ENCODE results near the gene CTSW. TPM values are rescaled to one million over a fixed set of nuclear protein-coding genes. Genes with fewer than 3 reads are reported as not detected.
A peak's percentile ranks its signal among the peaks of the same experiment; 100 is the strongest.

The CTSW gene
- total RNA-seq, 1 experiment from 2014 or later: not detected

DNA sequence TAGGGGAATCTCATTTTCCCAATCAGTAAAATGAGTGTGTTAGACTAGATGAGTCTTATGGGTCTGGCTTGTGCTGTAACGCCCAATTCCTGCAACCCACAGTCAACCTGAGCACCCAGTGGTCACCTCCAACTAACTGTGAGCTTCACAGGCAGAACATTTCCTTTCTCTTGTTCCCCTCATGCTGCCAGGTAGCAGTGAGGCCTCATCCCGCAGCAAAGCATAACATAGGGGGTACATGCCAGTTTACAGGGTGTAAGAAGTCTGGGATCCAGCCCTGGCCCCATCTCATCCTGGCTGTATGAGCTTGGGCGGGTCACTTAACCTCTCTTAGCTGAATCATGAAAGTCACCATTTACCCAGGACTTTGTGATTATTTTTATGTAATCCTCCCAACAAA is 10.7 kb upstream of the CTSW start:
- Histone ChIP-seq H3K36me3 (replicated peaks; ENCODE audit: control insufficient read depth, insufficient read depth, low read length) (peaks cover 14% of the 10 kb centered on the region), H3K27me3 (ENCODE audit: control insufficient read depth, insufficient read depth, low read length) (peaks cover 10% of the 10 kb centered on the region; the same call in 1 of the 2 replicates), H3K4me3 (ENCODE audit: insufficient read depth, low read depth, low read length) (no peak overlapping the region)
- no peak for DNase-seq

DNA sequence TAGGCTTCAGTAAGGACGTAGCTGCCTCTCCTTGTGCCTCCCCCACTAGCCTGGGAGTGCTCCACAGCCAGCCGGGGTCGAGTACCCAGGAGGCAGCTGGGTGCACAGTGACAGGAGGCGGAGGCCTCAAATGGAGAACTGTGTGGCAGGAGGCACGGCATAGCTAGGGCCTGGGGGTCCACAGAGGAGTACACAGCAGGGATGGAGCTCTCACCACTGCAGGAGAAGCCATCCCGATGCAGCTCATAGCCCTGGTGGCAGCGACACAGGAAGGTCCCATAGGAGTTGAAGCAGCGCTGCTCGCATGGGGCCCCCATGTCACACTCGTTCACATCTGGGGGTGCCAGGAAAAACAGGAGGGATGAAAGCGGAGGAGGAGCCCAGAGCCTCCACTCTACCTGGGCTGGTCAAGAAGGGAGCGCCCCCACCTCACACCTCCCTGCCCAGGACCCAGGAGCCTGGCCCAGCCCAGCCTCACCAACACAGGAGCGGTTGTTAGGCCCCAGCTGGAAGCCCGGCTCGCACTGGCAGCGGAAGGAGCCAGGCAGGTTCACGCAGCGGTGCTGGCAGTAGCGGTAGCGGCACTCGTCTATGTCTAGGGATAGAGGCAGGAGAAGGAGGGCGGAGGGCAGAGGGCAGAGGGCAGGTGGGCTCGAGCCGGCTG is 9.9 kb upstream of the CTSW start:
- Histone ChIP-seq H3K4me3 (ENCODE audit: insufficient read depth, low read depth, low read length) (no peak overlapping the region), H3K27me3 (ENCODE audit: control insufficient read depth, insufficient read depth, low read length) (peaks cover 10% of the 10 kb centered on the region; the same call in 1 of the 2 replicates), H3K36me3 (replicated peaks; ENCODE audit: control insufficient read depth, insufficient read depth, low read length) (peaks cover 7% of the 10 kb centered on the region)
- DNase-seq: no peak

DNA sequence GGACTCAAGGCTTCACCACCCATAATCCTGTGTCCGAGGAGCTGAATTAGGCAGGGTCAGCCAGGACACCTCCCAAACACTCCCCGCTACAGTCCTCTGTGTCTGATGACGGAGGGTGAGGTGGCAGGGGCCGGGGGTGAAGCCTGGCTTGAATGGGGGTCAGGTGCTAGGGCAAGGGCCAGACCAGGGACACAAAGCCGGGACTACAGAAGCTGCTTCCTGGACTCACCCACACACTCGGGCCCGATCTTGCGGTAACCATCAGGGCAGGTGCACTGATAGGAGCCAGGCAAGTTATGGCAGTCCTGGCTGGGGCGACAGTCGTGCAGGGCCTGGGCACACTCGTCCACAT is 9.4 kb upstream of the CTSW start:
- no peak for DNase-seq
- no peak overlapping the region for H3K4me3 ChIP-seq (ENCODE audit: insufficient read depth, low read depth, low read length)
- H3K27me3 ChIP-seq (ENCODE audit: control insufficient read depth, insufficient read depth, low read length): peaks cover 10% of the 10 kb centered on the region; the same call in 1 of the 2 replicates
- peaks cover 2% of the 10 kb centered on the region; the same call in 1 of the 2 replicates for H3K36me3 ChIP-seq (replicated peaks; ENCODE audit: control insufficient read depth, insufficient read depth, low read length)

DNA sequence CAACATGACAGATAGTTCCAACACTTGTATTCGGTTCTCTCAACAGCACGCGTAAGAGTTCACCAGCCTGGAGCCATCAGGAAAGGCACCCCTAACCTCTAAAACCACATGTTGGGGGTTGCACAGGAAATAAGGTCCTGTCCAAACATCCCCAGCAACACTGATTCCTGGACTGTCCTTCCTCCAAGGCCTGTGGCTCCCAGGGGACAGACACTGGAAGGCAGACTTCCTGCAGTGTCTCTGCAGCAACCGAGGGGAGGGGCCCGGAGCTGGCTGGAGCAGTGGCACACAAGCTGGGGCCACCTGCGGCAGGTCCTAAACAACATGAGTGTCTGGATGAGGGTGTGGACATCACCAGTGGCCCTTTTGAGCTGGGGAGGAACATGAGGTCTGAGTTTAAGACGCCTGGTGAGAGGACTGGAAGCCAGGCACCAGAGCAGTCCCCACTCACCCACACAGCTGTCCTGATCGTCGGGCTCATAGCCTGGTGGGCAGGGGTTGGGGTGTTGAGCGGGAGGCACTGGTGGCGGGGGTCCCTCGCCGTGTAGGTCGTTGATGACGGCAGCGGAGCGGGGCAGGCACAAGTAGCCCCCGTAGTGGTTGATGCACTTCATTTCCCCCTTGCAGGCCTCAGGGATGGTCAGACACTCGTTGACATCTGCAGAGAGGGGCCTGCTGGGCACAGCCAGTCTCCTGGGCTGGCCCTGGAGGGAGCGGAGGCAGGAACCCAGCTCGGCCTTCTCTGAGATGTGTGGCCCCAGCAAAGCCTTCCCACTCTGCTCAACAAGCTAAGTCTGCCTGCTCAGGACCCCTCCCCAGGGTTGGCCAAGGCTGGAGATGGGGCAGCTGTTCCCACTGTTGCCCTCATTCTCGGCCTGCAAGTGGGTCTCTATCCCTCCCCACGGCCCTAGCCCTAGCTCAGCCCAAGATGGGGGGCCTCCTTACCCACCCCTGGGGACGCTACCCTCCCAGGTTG is 8.6 kb upstream of the CTSW start:
- DNase-seq: peak; percentile 52
- Histone ChIP-seq H3K4me3 (ENCODE audit: insufficient read depth, low read depth, low read length) (no peak overlapping the region), H3K36me3 (replicated peaks; ENCODE audit: control insufficient read depth, insufficient read depth, low read length) (no peaks in the 10 kb centered on the region), H3K27me3 (ENCODE audit: control insufficient read depth, insufficient read depth, low read length) (peaks cover 10% of the 10 kb centered on the region; the same call in 1 of the 2 replicates)

DNA sequence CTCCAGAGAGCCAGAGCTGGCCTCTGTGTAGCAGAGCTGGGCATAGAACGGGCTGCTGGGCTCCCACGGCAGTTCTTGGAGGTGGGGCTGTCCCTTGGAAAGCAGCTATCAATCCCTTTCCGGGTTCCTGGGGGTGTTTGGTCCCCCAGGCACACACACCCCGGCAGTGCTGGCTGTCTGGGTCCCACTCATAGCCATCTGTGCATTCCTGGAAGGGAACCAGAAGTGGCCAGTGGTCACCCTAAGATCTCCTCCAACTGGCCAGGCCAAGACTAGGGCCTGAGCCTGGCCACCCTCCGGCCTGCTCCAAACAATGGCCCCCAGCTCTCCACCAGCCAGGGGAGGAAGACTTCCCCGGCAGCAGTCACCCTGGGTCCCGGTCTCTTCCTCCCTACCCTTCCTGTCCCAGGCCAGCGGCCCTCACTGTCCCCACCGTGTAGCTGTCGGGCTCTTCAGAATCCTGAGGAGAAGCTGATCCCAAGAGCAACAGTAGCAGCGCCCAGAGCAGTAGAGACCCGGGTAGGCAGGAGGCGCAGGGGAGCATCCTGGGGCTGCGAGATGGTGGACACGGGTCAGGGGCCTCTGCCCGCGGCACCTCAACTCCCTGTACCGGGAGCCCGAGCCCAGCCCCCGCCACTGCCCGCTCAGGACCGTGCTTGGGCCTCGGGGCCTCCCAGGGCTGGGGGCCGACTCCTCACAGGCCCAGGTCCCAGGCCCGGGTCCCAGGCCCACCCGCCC is 7.7 kb upstream of the CTSW start:
- H3K4me3 ChIP-seq (ENCODE audit: insufficient read depth, low read depth, low read length): peak overlapping the region; percentile 58
- peaks cover 10% of the 10 kb centered on the region; the same call in 1 of the 2 replicates for H3K27me3 ChIP-seq (ENCODE audit: control insufficient read depth, insufficient read depth, low read length)
- peak; percentile 89 for DNase-seq

DNA sequence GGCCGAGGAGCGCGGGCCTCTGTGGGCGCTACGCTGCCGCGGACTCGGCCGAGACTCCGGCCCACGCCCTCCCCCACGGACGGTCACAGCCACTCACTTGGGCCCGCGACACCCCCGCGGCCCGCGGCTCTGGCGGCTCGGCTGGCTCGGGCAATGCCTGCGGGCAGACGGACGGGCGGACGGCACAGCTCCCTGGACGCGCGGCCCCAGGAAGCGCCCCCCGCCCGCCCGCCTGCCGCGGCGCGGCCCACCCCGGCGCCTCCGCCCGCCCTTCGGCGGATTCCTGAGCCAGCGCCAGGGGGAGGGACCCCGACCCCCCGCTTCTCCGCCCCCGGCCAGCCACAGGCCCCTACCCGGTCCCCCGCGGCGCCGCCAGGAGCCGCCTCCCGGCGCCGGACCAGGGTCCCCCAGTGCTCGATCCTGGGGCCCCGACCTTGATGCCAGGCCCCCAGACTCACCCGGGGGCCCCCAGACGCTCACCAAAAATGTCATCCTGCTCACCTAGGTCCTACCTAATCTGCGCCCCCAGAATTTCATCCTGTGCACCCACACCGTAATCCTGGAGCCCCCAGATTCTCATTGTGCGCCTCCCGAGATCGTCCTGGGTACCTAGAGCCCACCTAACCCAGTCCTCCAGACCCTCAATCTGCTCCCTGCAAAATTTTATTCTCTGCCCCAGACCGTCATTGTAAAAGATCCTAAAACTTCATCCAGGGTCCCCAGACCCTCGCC is 6.9 kb upstream of the CTSW start, which contains the start of gene EFEMP2:
EFEMP2 (minus strand) TSS at position 215 of the 732 bp plus-strand sequence. CDS start 446 bp downstream, outside the sequence.
- DNase-seq: peak; percentile 89
- no peaks in the 10 kb centered on the region for H3K36me3 ChIP-seq (replicated peaks; ENCODE audit: control insufficient read depth, insufficient read depth, low read length)
- H3K4me3 ChIP-seq (ENCODE audit: insufficient read depth, low read depth, low read length): peak within 1 kb of the TSS; percentile 58
- H3K27me3 ChIP-seq (ENCODE audit: control insufficient read depth, insufficient read depth, low read length): peaks cover 10% of the 10 kb centered on the region; the same call in 1 of the 2 replicates

More for the DNA sequence above, 7.7 kb upstream of the CTSW start:
- no peaks in the 10 kb centered on the region for H3K36me3 ChIP-seq (replicated peaks; ENCODE audit: control insufficient read depth, insufficient read depth, low read length)

DNA sequence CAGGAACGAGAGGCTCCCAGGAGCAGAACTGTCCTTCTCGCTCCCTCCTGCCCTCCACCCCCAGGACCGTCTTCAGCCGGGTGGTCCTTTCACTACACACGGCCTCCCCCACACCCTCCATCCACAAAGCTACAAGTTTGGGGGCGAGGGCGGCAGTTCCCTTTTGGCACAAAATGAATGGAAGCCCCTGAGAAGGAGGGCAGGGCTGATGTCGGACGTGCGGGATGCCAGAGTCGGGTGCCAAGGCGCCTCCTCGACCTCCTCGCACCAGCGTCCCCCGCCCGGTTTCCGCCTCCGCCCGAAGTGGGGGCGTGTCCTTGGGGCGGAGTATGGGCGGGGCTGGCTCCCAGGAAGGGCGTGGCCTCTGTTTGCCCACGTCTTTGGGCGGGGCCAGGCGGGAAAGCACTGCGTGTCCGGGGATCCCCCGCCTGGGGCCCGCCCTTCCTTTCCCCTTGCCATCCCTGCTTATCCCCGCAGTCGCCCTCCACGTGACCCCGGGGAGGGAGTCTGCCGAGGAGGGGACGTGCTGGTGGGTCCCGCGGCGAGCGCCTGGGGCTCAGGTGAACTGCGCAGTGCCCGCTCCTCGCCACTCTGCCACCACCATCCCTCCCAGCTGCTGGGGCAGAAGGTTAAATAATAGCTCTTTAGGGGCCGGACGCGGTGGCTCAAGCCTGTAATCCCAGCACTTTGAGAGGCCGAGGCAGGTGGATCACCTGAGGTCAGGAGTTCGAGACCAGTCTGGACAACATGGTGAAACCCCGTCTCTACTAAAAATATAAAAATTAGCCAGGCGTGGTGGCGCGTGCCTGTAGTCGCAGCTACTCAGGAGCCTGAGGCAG is 6.1 kb upstream of the CTSW start:
- DNase-seq: peak; percentile 100
- H3K27me3 ChIP-seq (ENCODE audit: control insufficient read depth, insufficient read depth, low read length): peaks cover 10% of the 10 kb centered on the region; the same call in 1 of the 2 replicates
- H3K36me3 ChIP-seq (replicated peaks; ENCODE audit: control insufficient read depth, insufficient read depth, low read length): no peaks in the 10 kb centered on the region
- peak overlapping the region; percentile 58 for H3K4me3 ChIP-seq (ENCODE audit: insufficient read depth, low read depth, low read length)

DNA sequence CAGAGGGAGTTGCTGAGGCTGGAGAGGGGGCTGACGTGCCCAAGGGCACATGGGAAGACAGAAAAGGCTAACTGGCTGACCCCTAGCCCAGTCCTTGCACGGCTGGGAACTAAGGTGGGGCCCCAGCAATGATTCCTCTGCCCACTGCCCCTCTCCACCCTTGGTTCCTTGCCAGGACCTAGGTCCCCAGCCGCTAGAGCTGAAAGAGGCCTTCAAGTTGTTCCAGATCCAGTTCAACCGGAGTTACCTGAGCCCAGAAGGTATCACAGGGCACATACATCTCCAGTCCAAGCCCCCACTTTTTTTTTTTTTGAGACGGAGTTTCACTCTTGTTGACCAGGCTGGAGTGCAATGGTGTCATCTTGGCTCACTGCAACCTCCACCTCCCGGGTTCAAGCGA is 390 bp downstream of the CTSW start:
- DNase-seq: no peak
- Histone ChIP-seq H3K27me3 (ENCODE audit: control insufficient read depth, insufficient read depth, low read length) (no peaks in the 10 kb centered on the region), H3K36me3 (replicated peaks; ENCODE audit: control insufficient read depth, insufficient read depth, low read length) (peaks cover 19% of the 10 kb centered on the region), H3K4me3 (ENCODE audit: insufficient read depth, low read depth, low read length) (no peak overlapping the region)

DNA sequence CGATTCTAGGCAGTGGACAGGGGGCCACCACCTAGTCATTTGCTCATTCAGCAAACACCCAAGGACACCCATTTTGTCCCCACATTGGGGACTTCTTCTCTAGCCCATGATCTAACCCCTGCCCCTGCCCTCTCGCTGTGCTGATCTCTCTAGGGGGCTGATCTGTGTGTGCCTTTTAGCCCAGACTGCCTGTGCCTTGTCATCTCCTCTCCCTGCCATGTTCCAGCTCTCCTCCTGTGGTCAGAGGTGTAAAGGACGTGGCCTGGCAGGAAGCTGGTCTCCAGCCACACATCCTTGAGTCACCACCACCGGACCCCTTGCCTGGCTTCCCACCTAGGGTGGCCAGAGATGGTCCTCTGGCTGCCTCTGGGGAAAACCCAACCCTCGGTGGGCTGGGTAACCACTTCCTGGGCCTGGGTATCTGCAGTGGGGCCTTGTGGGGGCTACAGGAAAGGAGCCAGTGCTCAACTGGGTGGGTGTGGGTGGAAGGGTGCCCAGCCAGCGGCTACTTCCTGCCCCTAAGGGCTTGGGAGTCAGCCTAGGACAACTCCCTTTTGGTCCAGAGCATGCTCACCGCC is 1.3 kb downstream of the CTSW start:
- Histone ChIP-seq H3K36me3 (replicated peaks; ENCODE audit: control insufficient read depth, insufficient read depth, low read length) (peaks cover 24% of the 10 kb centered on the region), H3K4me3 (ENCODE audit: insufficient read depth, low read depth, low read length) (no peak overlapping the region)

DNA sequence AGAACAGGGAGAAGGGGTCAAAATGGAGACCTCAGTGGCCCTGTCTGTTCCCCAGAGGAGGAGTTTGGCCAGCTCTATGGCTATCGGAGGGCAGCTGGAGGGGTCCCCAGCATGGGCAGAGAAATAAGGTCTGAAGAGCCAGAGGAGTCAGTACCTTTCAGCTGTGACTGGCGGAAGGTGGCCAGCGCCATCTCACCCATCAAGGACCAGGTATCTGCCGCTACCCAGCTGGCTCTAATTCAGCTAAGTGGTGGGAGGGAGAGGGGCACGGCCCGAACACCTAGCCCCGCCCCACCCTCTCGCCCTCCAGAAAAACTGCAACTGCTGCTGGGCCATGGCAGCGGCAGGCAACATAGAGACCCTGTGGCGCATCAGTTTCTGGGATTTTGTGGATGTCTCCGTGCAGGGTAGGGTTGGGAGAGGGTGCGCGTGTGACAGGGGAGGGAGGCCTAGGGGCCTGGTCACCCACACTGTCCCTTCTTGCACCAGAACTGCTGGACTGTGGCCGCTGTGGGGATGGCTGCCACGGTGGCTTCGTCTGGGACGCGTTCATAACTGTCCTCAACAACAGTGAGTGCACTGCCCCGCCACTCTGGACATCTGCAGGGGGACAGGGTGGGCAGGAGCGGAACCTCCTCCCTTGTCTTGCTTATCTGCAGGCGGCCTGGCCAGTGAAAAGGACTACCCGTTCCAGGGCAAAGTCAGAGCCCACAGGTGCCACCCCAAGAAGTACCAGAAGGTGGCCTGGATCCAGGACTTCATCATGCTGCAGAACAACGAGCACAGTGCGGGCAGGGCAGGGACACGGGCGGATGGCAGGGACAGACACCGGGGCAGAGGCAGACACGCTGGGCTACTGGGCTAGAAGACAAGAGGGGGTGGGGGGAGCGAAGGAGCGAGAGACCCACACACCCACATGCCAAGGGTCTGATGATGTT is 2.8 kb downstream of the CTSW start:
- H3K27me3 ChIP-seq (ENCODE audit: control insufficient read depth, insufficient read depth, low read length): no peaks in the 10 kb centered on the region
- H3K36me3 ChIP-seq (replicated peaks; ENCODE audit: control insufficient read depth, insufficient read depth, low read length): peaks cover 33% of the 10 kb centered on the region

More for the DNA sequence above, 1.3 kb downstream of the CTSW start:
- no peaks in the 10 kb centered on the region for H3K27me3 ChIP-seq (ENCODE audit: control insufficient read depth, insufficient read depth, low read length)
- DNase-seq: no peak

DNA sequence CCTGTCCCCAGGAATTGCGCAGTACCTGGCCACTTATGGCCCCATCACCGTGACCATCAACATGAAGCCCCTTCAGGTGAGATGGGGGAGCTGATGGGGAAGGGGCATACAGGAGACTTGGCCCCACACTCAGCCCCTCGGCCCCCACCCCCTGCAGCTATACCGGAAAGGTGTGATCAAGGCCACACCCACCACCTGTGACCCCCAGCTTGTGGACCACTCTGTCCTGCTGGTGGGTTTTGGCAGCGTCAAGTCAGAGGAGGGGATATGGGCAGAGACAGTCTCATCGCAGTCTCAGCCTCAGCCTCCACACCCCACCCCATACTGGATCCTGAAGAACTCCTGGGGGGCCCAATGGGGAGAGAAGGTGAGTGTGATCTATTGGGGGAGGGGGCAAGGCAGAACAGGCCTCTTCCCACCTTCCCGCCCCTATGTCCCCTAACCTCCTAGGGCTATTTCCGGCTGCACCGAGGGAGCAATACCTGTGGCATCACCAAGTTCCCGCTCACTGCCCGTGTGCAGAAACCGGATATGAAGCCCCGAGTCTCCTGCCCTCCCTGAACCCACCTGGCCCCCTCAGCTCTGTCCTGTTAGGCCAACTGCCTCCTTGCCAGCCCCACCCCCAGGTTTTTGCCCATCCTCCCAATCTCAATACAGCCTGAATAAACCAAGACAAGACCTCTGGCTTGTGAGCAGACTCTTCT is 3.6 kb downstream of the CTSW start:
- Histone ChIP-seq H3K4me3 (ENCODE audit: insufficient read depth, low read depth, low read length) (no peak overlapping the region), H3K27me3 (ENCODE audit: control insufficient read depth, insufficient read depth, low read length) (no peaks in the 10 kb centered on the region), H3K36me3 (replicated peaks; ENCODE audit: control insufficient read depth, insufficient read depth, low read length) (peaks cover 34% of the 10 kb centered on the region)
- no peak for DNase-seq

More for the DNA sequence above, 2.8 kb downstream of the CTSW start:
- no peak overlapping the region for H3K4me3 ChIP-seq (ENCODE audit: insufficient read depth, low read depth, low read length)
- DNase-seq: no peak

Data from H7 (cell line).